Skin epidermis (tissue), 12 donors: Measurements from ENCODE around the gene COPG1.

Experiments used
- H3K27ac ChIP-seq, 21 experiments: fragments of 200-600 bp; sonication (generic) in 11 of 21; one replicate each; pipeline ENCODE4 v1.5.0; 2020; ENCODE audit warnings: mild to moderate bottlenecking in 3 of 21, inconsistent platforms in 2 of 21, moderate library complexity in 2 of 21
- H3K4me3 ChIP-seq, 7 experiments: fragments of 200-600 bp; sonication (generic) in 2 of 7; one replicate each; pipeline ENCODE4 v1.5.0; 2020; ENCODE audit warnings: inconsistent platforms in 2 of 7, mild to moderate bottlenecking in 2 of 7, moderate library complexity in 1 of 7

The COPG1 gene

DNA sequence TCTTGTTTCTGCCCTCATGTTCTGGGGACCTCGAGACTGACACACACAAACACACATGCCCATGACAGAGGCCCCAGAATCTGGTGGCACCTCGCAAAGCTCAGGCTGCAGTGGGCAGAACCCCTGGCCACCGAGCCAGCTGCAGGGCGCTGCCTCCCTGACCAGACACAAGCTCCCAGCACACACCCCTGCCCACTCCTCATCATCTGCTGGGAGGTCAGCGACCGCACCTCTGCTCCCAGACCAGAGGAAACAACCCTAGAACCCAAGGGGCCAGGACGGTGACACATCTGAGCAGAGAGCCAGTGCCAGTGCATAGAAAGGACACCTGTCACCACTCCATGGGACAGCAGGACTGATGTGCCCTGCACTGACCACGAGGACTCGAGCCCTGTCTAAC is 72.5 kb downstream of the COPG1 start:
- H3K4me3 ChIP-seq: no peak overlapping the region
- no peak overlapping the region for H3K27ac ChIP-seq

DNA sequence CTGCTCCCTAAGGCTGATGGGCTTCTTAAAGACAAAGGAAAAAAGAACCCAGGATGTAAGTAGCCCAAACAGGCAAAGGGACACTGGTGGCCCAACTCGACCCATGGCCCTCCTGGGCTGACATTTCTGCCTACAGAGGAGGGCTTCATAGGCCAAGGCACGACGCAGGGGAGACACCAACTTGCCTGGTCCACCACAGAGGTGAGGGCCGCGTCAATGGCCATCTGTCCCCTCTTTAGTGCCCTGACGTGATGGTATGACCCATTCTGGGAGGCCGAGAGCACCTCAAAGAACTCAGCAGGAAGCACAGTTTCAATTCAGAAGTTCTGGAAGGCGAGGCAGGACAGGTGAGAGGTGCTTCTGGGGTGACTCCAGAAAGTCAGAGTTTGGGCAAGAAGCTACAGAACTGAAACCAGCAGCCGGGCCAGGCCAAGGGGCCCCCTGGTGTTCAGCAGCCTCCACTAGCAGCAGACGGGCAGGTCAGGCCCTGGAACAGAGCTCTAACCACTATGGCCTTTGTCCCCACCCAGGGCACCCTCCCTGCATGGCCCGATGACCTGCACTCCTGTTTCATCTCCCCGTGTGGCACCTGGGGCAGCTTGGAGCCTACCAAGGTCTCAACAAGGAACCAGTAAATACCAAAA is 74.4 kb downstream of the COPG1 start:
- Histone ChIP-seq H3K27ac (no peak overlapping the region), H3K4me3 (no peak overlapping the region)

DNA sequence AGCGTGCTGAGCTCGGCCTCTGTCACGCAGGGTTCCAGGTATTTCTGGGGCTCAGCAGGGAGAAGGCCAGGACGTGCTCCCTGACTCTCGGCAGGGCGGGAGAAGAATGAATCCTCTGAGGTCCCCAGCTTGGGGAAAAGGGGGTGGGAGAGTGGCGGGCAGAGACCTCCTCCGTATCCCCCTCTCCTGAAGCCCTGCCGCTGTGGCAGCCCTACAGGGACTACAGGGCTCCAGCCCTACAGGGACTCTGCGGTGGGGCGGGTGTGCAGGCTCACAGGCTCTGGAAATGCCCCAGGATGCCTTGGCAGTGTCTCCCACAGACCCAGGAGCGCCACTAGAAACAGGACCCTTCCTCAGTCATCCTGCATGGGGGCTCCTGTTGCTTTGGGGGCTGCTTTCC is 75.4 kb downstream of the COPG1 start:
- Histone ChIP-seq H3K27ac (no peak overlapping the region), H3K4me3 (no peak overlapping the region)

DNA sequence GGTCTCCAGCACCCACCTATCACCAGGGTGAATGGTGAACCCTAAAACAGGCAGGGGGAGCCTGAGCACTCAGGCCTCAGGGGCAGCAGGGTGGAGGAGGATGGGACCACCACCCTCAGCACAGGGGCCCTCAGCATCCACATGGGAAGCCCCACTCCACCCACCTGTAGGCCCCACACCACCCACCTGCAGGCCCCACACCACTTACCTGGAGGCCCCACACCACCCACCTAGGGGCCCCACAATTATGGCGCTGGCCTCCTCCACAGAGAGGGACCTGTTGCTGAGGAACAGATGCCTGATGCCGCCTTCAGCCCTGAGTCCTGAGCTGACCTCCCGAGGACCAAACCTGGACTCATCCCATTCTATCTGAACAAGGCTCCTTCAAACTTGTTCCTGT is 76.0 kb downstream of the COPG1 start:
- Histone ChIP-seq H3K27ac (no peak overlapping the region), H3K4me3 (no peak overlapping the region)

DNA sequence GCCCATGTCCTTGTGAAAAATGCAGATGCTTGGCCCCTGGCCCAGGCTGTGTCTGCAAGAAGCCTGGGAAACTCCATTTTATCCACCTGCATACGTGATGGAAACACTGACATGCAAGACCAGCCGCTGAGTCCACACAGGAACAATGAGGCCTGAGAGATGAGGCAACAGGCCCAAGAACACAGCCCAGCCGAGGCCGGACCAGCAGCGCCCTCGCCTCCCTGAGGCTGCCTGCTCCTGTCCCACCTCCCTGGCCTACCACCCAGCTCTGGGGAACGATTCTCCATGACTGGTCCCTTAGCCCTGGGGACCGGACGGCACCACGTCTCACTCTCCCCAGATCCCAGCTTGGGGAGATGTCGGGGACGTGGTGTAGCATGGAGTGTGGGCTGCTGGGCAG is 76.7 kb downstream of the COPG1 start:
- no peak overlapping the region for H3K27ac ChIP-seq
- H3K4me3 ChIP-seq: no peak overlapping the region

DNA sequence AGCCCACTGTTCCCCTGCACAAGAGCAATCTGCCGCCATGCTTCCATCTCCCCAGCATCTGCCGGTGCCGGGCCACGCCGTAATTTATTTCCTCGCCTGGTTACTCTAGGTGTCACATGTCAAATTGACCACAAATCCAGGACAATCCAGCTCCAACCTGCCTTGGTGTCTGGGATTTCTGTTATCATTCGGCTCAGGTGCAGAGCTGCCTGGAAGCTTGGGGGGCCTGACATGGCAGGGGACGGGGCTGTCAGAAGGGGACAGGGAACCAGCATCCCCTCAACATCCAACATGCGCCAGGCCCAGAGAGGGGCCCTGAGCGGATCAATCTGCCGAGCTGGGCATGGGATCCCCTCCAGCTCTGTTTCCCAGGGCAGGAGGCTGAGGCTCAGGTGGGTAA is 77.2 kb downstream of the COPG1 start:
- Histone ChIP-seq H3K4me3 (no peak overlapping the region), H3K27ac (no peak overlapping the region)
